Germinal center (tissue), 1 donor: ENCODE data around the gene IMPA2.

ENCODE experiments used
- DNase-seq: peaks from one replicate; pipeline ENCODE4 v3.0.0; 2012; ENCODE audit warnings: mixed read lengths, low spot score

The IMPA2 gene

DNA sequence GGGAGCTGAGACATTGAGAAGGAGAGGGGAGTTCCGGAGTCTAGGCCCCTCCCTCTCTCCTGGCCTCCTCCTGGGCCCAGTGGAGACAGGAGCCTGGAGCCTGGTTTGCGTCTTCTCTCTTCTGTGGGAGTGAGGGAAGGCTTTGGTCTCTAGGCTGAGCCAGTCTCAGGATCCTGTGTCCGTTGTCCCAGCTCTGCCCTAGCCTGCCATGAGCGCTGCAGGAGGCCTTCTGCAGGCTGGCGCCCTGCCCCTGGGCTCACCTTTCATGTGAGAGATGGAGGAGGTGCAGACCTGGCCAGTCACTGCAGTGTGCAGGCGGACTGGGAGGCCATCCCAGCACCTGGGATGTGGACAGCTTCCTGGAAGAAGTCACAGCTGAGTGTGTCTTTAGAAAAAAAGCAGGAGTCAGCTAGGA is 8.7 kb downstream of the IMPA2 start:
- no peak for DNase-seq

DNA sequence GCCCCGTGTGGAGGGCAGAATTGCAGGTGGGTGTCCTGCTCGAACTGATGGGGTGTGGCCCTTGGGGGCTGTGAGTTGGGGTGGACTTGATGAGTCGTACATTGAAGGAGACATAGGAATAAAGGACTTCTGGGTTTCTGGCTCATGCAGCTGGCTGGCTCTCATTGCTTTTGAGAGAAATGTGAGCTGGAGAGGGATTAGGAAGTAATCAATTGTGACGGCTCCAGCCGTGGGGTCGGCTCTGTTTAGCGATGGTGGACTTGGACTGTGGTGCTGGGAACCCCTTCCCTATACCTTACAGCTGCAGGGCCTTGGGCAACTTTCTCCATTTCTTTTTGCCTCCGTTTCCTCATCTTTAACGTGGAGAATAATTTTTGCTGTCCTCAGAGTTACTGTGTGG is 9.2 kb downstream of the IMPA2 start:
- DNase-seq: no peak

DNA sequence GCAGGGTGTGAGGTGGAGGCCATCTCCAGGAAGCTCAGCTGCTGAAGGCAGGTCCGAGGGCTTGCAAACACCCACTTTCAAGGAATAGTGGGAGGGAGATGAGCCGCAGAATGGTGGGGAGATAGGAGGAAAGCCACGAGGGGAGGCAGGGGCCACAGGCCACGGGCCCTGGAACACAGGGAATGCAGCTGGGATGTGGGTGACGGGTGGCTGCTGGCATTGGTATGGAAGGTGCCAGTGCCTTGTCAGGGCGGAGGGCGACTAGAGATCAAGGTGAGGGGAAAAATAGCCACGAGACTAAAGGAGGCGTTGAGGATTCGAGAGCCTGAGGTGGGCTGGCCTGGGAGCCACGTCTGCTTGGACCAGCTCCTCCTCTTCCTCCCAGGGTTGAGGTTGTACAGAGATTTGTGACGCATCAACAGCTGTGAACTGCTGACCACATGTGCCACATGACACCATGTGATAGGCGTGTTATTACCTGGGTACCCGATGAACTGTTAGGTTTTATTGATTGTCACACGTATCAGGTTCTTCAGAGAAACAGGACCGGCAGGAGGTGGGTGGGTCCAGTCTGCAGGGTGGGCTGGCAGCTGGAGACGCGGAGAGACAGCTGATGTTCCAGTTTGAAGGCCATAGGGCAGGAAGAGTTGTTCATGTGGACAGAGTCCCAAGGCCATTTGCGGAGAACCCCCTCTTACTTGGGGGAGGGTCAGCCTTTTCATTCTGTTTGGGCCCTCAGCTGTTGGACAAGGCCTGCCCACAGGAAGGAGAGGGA is 9.9 kb downstream of the IMPA2 start:
- DNase-seq: no peak

DNA sequence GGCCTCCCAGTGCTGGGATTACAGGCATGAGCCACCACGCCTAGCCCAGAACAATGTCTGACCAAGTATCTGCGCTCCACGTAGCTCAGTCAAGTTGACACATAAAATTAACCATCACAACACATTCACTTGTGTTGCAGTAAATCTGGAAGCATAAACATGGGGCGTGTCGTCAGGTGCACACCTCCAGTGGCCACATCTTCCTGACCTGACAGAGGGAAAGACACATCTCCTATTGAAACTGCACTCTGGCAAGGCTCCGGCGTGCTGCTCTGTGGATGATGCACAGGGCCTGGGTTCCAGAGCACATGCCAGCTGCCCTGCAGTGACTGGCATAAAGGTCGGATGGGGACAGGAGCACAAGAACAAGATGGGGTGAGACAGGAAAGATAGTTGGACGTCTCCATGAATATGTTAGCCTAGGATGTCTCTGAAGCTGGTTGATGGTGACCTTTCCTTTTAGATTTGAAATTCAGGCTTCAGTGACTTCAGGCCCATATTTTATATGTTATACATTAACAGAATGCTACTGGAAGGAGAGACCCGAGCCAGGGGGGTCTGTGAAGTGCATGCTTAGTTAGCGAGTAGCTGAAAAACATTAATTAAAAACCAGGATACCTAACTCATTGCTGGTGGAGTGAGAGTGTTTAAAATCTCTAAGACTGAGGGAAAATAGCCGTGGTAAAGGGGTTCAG is 10.9 kb downstream of the IMPA2 start:
- no peak for DNase-seq

DNA sequence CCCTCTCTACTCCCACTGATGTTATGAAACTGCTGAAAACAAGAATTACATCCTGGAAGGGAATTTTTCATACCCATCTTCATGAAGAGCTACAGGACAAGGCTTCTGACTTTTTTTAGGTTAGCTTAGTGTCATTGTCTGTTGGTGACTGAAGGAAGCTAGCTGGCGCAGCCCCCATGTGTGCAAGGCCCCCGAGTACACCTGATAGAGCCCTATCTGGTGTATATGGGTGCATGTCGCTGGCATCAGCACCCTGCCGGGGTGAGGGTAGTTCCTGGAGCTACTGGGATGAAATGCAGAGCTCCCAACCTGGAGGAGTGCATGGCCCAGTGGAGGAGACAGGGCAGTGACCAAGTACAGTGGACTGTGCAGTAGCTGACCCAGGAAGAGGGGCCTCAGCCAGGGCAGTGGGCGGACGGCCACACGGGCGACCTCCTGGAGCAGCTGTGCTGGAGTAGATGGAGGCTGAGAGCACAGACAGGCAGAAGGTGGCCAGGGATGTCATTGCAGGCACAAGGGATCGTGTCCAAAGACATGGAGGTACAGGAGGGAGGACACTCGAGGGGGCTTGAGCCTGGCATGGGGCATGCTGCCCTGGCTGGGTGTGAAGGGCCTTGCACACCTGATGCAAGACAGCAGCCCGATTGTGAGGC is 12.1 kb downstream of the IMPA2 start:
- DNase-seq: no peak

DNA sequence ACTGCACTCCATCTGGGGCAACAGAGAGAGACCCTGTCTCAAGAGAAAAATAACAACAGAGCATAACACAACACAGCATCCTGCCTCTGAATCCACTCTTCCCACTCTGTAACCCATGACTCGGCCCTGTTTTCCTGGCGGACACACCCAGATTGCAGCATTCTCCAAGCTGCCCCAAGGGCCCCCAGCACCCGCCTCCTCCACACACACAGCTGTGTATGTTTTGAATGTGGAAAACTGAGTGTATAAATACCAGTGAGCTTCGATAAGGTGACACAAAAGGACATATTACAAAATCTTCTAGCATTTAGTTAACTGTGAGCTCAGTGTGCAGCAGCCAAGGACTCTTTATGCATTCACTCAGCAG is 13.0 kb downstream of the IMPA2 start:
- no peak for DNase-seq

DNA sequence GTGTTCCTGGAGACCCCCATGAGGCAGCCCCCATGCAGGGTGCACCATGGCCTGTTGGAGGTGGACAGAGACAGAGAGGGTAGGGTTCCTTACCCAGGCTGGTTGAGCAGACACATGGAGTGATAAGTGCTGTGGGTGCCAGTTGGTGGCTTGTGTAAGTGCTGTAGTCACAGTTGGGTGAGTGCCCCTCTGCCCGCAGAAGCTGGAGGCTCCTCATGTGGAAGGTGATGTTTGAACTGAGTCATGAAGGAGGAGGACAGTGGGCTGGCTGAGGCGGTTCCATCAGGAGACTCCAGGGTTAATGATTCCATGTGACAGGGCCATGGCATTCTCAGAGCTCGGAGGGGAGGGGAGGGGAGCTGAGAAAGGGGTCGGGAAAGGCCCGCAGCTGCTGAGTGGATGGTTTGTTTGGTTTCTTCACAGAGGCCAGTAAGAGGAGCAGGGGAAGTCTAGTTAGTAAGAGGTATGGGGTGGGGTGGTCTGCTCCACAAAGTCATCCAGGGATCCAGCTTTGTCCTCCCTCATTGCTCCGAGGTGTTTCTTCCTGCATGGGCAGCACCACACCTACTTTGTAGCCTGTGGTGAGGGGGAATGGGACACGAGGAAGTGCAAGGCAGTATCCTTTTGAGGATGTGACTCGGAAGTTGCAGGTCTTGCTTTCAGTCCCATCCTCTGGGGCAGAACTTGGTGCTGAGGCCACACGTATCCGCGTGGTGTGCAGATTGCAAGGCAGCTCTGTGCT is 13.6 kb downstream of the IMPA2 start:
- DNase-seq: no peak

DNA sequence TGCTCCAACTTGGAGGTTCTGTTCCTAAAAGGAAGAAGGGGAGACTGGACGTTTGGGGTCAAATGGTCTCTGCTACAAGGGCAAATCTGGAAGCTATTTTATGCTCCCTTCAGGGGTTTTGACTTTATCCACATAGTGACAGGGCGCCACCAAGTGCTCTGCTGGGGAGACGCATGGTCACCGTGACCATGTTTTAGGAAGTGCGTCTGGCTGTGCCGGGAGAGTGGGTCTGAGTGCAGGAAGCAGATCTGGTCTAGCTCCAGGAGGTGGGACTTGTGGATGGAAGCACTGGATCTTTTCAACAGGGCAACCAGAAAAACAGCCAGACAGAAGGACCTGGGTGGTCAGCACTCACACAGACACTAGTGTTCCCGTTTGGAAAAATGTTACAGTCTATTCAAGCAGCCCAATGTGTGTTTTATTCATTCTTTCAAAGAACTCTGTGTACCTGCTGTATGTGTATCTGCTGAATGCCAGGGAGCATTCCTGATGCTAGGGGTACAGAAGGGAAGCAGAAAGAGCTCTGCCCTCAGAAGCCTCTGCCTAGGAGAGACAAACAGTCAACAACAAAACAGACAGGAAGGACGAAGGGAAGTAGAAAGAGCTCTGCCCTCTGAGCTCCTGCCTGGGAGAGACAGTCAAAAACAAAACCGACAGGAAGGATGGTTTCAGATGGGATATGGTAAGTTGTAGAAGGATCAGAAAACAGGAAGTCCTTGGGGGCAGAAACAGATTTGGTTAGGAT is 14.3 kb downstream of the IMPA2 start:
- DNase-seq: peak; percentile 70

DNA sequence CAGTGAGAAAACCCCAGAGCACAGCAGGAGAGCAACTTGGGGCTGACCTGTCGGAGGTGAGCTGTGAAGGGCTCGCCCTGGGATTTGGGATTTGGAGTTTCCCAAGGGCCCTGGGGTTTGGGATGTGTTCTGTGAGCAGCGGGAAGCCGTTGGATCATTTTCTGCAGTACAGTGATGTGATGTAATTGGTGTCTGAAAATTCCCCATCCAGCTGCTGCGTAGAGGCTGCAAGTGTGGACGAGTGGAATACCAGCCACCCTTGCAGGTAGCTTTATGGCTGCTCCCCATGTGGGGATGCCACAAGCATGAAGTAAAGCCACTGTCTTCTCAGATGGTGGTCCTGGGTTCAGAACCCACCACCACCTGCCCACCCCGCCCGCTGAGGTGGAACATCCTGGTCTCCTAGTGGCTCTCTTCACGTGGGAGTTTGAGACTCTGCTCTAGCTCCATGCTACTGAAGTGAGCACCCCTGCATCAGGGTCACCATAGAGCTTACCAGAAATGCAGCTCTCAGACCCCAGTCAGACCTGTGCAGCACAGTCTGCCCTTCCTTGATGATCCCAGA is 15.0 kb downstream of the IMPA2 start:
- no peak for DNase-seq

DNA sequence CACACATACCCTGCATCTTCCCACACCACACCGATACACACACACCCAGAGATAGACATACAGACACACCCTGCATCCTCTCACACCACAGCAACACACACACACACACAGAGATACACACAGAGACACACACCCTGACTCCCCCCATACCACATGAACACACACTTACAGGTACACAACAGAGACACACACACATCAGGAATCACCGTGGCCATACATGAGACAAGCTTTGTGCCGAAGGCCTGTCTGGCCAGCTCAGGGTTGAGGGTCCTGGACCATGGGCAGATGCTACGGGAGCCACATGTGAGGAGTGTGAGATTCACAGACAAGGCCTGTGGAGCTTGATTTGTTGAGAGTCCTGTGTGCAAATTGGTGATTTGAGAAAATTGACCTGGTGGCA is 15.6 kb downstream of the IMPA2 start:
- no peak for DNase-seq

DNA sequence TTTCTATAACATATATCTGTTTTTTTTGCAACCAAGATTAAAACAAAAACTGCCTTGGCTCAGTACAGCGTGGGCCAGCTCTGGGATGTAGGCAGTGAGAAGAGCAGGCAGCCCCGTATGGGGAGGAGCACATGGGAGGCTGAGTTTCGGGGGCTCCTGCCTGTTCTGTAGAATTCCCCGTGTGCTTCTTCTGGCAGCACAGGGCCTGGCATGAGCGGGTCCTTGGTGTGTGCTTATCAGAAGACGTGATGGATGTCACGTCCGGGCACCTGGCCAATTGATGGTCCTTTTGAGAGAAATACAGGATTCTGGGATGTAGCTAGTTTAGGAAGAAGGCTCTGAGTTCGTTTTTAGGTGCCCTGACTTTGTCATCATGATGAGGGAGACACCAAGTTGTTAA is 16.2 kb downstream of the IMPA2 start:
- no peak for DNase-seq

DNA sequence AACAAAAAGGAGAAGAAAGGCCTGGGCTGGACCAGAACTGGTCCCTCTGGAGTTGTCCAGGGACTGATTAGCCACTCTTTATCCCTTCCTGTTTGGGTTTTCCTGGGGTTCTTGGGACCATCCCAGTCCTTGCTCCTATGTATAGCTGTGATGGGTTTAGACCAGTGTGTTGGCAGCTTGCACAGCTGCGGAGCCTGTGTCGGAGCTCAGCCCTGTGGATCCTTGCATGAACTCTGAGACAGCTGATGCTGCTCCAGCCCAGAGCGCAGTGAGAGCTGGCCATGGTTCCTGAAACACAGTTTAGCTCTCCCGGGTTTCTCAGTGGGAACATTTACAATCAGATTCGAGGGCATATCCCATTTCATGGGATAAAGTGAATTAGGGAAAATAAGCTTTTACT is 16.9 kb downstream of the IMPA2 start:
- DNase-seq: no peak

DNA sequence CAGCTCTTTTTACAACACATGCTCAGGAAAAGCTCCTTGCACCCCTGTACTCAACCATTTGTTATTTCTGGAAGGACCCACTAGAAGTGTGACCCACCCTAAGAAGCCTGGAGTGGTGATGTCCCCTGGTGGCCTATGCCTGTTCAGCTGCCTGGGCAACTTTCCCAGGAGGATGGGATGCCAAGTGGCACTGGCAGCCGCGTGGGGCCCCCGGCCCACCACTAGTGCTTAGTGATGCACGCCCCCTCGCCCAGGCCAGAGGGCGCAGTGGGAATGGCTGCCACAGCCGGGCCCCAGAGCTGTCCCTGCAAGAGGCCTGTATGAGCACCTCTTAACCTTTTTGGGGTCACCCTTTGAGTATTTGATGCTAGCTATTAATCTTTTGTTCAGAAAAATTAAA is 18.1 kb downstream of the IMPA2 start:
- DNase-seq: no peak

DNA sequence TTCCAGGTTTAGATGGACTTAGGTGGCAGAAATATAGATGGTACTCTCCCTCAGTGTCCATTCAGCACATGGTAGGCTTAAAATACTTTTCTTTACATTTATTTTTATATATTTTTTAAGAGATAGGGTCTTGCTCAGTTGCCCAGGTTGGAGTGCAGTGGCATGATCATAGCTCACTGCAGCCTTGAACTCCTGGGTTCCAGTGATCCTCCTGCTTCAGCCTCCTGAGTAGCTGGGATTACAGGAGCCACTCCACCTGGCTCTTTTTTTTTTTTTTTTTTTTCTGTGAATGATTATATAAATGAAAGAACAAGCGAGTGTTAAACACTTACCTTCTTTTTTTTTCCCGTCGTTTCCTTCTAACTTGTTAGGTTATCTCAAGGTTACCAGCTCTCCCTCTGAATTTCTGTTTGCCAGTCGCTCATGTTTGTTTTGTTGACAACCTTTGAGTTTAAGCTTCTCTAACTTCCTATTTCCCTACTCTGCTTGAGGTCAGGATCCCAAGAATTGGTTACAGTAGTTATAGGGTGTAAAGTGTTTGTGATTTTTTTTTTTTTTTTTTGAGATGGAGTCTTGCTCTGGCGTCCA is 18.9 kb downstream of the IMPA2 start:
- no peak for DNase-seq

DNA sequence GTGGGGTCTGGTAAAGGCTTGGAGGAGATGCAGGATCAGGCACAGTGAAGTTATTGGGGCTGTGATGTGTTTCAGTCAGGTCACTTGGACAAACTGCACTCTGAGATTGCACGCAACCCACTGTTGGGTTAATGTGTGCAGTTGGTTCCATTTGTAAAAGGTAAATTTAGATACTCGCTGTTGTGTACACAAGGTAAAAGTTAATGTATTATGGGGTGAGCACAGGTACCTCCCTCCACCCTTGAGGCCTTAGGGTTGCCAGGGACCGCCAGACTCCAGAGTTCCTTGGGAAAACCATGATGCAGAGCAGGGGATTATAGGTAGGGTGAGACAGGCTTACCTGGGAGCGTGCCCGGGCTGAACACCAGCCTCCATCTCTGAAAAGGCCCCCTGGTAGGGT is 20.1 kb downstream of the IMPA2 start:
- DNase-seq: no peak

DNA sequence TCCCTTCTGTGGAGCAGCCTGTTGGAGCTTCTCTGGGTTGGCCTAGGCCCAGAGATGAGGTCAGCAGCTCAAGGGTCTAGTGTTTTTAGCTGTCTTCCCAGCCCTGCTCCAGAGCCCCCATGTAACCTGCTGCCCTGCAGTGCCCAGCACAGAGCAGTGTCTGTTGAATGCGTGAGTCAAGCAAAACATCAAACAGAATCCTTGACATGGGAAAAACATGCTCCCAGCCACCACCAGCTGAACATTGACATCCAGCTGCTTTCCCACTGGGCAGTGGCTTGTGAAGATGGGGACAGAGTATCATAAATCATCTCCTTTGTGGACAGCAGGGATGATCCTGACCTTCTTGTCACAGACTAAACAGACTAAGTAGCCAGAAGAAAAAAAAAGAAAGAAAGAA is 22.6 kb downstream of the IMPA2 start:
- no peak for DNase-seq

DNA sequence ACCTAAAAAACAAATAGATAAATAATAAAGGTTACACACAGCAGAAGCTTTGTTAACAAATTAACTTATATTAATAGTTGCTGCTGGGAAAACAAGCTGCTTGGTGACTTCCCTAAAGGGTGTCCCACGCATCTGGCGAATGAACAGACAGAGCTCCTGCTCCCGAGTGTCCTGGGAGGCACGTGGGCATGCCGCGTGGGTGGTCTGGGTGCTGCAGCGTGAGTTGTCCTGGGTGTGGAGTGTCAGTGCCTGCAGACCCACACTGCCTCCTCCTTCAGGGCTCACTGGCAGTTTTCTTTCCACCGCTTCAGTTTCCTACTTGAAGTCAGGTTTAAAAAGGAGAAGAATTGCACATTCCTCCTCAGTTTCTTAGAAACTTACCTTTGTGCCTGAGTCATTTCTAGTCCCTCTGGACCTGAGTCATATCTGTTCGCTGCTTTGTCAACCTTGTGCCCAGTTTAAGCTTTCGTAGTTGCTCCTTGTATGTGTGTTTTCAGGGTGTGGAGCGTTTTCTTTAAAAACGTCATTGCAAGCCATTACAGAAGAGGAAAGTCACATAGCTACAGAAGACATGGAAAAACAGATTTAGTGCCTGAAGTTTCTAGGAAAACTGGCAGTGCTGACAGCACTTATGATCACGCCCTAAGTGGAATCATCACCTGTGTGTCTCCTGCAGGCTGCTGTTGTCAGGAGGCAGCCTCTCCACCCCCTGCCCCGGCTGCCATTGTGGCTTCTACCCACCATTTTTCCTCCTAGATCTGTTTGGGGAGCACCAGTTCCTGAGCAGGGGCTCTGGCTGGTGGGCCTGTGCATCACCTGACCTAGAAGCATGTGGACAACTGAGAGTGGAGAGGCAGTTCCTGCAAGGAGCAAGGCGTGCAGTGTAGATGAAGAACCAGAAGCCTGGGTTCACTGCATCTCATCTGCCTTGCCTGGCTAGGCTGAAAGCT is 24.5 kb downstream of the IMPA2 start:
- DNase-seq: no peak

DNA sequence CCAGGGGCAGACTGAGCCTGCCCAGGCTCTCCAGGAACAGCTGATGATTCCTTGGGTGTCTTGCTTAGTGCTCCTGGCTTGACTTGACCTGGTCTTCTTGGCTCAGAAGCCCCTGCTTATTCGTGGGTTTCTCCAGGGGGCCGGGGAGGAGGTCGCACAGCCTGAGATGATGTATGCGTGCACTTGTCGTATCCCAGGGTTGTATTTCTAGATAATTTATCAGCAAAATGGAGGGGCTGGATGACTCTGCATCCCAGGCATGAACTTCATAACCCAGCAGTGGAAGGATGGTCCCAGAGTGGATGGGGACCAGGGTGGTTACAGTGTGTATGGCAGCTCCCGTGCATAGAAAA is 25.2 kb downstream of the IMPA2 start:
- DNase-seq: no peak

DNA sequence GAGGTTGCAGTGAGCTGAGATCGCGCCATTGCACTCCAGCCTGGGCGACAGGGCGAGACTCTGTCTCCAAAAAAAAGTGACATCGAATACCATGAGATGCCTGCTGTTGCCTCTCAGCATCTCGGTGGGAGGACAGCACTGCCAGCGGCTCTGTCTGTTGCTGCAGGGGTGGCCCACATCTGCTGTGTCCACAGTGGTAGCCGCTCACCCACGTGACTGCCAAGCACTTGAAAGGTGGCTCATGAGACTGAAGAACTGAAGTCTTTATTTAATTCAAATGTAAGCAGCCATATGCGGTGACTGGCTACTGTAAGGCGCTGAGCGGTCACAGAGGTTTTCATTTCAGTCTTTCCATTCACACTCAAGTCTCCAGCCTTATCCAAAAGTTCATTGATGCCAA is 25.8 kb downstream of the IMPA2 start:
- no peak for DNase-seq

DNA sequence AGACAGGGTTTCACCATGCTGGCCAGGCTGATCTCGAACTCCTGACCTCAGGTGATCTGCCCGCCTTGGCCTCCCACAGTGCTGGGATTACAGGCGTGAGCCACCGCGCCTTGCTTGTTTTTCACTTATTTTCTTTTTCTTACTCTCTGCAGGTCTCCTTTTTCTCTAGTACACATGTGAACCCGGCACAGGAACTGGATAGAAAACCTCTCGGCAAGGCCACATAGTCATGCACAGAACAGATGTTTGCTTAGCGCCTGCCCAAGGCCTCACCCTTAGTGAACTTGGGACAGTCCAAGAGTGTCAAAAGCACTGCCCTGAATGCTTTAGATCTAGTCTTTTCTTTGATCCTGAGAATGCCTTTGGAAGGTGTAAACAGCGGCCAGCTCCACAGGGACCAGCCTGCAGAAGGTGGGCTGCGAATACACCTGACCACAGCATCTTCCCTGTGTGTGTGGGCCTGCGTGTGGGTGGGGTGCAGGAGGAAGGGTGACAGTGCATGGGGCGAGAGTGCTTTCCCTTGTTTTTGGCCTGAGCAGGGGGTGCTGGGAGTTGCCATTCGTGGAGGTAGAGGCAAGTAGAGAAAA is 27.0 kb downstream of the IMPA2 start:
- no peak for DNase-seq
